HG03439 (cell line): ENCODE results near the gene ASIC1.

Experiments
- ATAC-seq: cut with Tn5 transposase; IDR thresholded peaks from one replicate; pipeline ENCODE4 v1.9.1; 2021; ENCODE audit warnings: mild to moderate bottlenecking, moderate library complexity; ENCODE audit not compliant: unreplicated experiment

Gene ASIC1

GRCh38 chr12:50040657-50041056 lies 16.7 kb upstream of the ASIC1 start:
- no peak for ATAC-seq

- no peak for ATAC-seq
These were observed 16.1 kb upstream of the ASIC1 start for GRCh38 chr12:50041062-50041860.

GRCh38 chr12:50041962-50042361 lies 15.4 kb upstream of the ASIC1 start:
- no peak for ATAC-seq

GRCh38 chr12:50042693-50043092 lies 14.7 kb upstream of the ASIC1 start:
- ATAC-seq, result no peak

- ATAC-seq, result no peak
These were observed 14.1 kb upstream of the ASIC1 start for GRCh38 chr12:50043308-50043707.

- ATAC-seq, result no peak
These were observed 13.5 kb upstream of the ASIC1 start for GRCh38 chr12:50043854-50044253.

GRCh38 chr12:50047693-50048250 lies 9.6 kb upstream of the ASIC1 start:
- no peak for ATAC-seq

- no peak for ATAC-seq
These were observed 7.9 kb upstream of the ASIC1 start for GRCh38 chr12:50049254-50050118.

GRCh38 chr12:50050119-50050385 lies 7.3 kb upstream of the ASIC1 start:
- no peak for ATAC-seq

- ATAC-seq, result no peak
These were observed 6.8 kb upstream of the ASIC1 start for GRCh38 chr12:50050410-50051098.

GRCh38 chr12:50051101-50051806 lies 6.1 kb upstream of the ASIC1 start:
- ATAC-seq, result no peak

- no peak for ATAC-seq
These were observed 4.9 kb upstream of the ASIC1 start for GRCh38 chr12:50052544-50052943.

GRCh38 chr12:50052964-50053363 lies 4.4 kb upstream of the ASIC1 start:
- ATAC-seq, result no peak

- no peak for ATAC-seq
These were observed 3.8 kb upstream of the ASIC1 start for GRCh38 chr12:50053583-50053982.

GRCh38 chr12:50055831-50056638 lies 1.4 kb upstream of the ASIC1 start:
- ATAC-seq, result no peak

GRCh38 chr12:50056639-50056976 lies 788 bp upstream of the ASIC1 start:
- no peak for ATAC-seq

GRCh38 chr12:50057896-50058670 lies 687 bp downstream of the ASIC1 start:
- no peak for ATAC-seq

GRCh38 chr12:50058743-50059312 lies 1.4 kb downstream of the ASIC1 start:
- ATAC-seq, result no peak
